Upper lobe of left lung (tissue), 4 donors: ENCODE results near the gene CD300A.

Experiments used
- CTCF ChIP-seq, 6 experiments: fragments of 450-650 bp in 4 of 6; fragments of 200-600 bp in 2 of 6; sonication (generic) in 2 of 6; IDR thresholded peaks; one replicate each; pipeline ENCODE4 v1.5.1; 2016 to 2019; ENCODE audit warnings: antibody characterized with exemption in 6 of 6
- EP300 ChIP-seq, 4 donors: sonication (generic); formaldehyde crosslinking; IDR thresholded peaks; one replicate each; pipeline ENCODE4 v1.5.1; 2017; ENCODE audit warnings: antibody characterized with exemption in 4 of 4, control low read depth in 2 of 4
- POLR2A ChIP-seq, 4 donors: fragments of 450-650 bp; IDR thresholded peaks; one replicate each; pipeline ENCODE4 v1.5.1; 2016 to 2017; ENCODE audit warnings: antibody characterized with exemption in 4 of 4, mild to moderate bottlenecking in 2 of 4
- POLR2AphosphoS5 ChIP-seq, 2 donors: sonication (generic); formaldehyde crosslinking; IDR thresholded peaks; one replicate each; pipeline ENCODE4 v1.5.1; 2017; ENCODE audit warnings: antibody characterized with exemption in 2 of 2

GRCh38 chr17:74475189-74475588, 8.8 kb downstream of the CD300A start:
- no peak for TF ChIP-seq CTCF (IDR thresholded peaks at IDR 0.05)
- no peak for TF ChIP-seq POLR2AphosphoS5 (IDR thresholded peaks at IDR 0.05)
- no peak for TF ChIP-seq POLR2A (IDR thresholded peaks at IDR 0.05)
- no peak for TF ChIP-seq EP300 (IDR thresholded peaks at IDR 0.05)
